Stimulated activated naive CD4-positive, alpha-beta T cell (primary cell): Measurements from ENCODE around the gene RPS6KC1.
"Not testable (repeated sequence)": the region's sequence is repeated elsewhere in the genome, so short reads cannot be mapped to it uniquely, and the experiment has no call there.

ENCODE experiments used
- DNase-seq, 6 experiments: peaks; one replicate each; lab custom pipeline; 2025; lab: John Stamatoyannopoulos, UW

Gene RPS6KC1

DNA sequence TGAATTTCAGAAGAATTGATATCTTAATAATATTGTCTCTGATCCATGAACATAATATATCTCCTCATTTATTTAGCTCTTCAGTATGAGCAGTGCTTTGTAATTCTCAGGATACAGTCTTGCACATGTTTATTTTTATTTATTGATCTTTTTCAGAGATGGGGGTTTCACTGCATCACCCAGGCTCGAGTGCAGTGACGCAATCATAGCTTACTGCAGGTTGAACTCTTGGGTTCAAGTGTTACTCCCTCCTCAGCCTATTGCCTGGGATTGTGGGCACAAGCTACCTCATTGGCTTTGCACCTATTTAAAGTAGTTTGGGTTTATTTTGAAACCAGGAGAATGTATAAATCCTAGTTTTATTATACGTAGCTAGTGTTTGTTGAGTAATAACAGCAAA, 4.7 kb downstream of the RPS6KC1 start:
- DNase-seq = no peak

DNA sequence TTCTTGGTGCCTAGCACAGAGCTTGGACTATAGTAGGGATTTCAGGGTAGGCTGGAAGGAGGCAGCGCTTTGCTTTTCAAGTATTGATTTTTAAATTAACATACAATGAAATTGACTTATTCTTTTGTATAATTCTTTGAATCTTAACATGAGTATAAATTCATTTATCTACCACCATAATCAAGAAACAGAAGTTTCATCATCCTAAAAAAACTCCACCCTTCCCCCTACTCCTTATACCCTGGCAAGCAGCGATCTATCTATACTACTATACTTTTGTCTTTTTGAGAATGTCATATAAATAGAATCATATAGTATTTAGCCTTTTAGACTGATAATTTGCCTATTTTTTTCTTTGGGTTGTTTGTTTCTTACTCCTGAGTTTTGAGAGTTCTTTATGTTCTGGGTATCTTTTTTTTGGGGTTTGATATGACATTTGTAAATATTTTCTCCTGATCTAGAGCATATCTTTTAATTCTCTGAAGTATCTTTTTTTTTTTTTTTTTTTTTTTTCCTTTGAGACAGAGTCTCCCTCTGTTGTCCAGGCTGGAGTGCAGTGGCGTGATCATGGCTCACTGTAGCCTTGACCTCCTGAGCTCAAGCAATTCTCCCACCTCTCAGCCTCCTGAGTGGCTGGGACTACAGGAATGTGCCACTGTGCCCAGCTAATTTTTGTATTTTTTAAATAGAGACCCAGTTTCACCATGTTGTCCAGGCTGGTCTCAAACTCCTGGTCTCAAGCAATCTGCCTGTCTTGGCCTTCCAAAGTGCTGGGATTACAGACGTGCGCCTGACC, 6.4 kb downstream of the RPS6KC1 start:
- no peak for DNase-seq

DNA sequence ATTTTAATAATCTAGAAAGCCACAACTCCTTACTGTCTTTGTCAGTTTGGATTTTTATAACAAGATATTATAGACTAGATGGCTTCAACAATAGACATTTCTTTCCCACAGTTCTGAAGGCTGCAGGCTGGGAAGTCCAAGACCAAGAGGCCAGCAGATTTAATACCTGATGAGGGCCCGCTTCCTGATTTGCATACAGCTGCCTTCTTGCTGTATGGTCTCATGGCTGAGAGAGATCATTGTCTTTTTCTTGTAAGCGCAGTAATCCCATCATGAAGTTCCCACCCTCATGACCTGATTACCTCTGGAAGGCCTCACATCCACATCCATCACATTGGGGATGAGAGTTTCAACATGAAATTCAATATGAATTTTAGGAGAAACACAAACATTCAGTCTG, 9.8 kb downstream of the RPS6KC1 start:
- DNase-seq = no peak

DNA sequence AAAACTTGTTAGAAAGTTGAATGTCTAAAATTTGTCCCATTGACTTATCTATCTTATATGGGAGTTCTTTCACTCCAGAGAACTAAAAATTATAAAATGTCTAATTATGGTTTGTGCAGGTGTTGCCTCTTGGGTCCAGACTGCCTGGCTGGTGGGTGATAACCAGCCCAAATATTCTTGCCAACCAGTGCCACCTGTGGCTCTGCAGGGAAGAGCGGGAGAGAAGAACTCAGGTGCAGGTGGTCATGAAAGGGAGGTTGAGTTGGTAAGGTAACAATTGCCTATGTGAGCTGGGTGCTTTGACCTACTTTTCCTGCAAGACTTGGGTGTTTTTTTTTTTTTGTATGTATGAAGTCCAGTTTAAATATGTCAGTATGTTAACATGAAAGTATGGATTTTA, 10.2 kb downstream of the RPS6KC1 start:
- DNase-seq = no peak

DNA sequence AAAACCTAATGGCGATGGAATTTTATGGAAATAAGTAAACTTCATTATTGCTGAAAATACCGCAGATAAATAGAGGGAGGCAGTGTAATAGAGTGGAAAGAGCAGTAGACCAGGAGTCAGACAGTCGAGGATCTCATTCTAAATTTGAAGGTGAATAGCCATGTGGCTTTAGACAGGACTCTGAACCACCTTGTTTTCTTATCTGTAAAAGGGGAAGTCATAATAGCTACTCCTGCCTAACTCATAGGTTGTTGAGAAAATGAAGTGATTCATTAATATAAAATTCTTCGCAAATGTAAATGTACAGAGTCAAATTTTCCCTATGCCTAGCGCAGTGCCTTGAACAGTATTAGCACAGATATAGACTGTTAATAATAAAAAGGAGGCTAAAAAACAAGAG, 14.8 kb downstream of the RPS6KC1 start:
- no peak for DNase-seq

DNA sequence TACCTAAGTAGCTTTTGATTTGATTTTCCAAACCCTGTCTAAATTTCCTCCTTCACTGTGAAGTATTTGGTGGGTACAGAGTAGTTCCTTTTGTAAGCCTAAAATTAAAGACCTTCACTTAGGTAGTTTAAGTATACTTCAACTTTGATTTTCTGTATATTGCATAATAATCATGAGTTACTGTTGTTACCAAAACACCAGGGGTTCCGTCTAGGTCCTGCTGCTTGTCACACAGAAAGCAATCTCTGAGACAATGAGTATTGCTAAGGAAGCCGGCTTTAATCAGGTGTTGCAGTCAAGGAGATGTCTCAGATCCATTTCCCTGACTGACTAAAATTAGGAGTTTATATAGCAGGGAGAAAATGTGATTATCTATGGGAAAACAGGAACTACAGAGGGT, 15.3 kb downstream of the RPS6KC1 start:
- DNase-seq = no peak

DNA sequence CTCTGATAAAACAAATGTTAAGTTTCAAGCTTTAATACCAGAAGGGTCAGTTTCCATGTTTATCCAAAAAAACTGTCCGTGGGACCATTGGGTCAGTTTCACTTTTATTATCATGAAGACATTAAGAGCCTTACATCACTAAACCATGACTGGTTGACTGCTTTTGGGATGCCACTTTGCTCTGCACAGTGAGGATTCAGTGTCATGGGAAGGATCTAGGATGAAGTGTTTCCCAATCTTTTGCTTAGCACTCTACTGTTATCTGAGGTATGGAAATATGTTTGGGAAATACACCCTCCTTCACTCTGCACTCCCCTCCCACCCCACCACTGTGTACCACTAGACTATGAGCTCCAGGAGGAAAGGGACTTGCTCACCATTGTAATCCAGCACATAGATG, 16.3 kb downstream of the RPS6KC1 start:
- DNase-seq = no peak

DNA sequence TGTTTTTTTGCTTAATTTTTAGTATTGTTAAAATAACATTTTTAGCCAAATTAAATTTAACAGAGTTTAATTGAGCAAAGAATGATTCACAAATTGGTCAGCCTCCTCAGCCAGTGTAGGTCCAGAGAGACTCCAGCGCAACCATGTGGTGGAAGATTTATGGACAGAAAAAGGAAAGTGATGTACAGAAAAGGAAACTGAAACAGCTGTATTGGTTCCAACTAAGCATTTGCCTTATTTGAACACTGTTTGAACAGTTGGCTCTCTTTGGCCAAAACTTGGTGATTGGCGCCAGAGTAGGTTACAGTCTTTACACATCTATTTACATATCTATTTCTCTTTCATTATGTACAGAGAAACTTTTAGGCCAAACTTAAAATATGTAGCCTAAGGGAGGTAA, 19.4 kb downstream of the RPS6KC1 start:
- DNase-seq = no peak

DNA sequence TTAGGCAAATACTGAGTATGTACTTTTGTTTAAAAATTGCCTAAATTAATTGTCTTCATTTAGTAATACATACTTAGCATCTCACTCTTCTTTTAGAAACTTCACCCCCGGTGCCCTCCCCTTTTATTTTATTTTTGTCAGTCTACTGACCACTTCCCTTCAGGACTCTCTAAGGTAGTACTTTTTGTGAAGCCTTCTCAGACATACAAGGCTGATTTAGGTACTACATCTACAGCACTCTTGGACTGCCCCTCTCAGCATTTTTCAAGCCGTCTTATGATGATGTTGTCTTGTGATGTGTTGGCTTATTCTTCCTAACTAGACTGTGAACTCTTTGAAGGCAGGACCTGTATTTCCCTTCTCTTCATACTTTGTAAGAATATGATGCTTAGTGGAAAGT, 24.7 kb downstream of the RPS6KC1 start:
- DNase-seq = no peak

DNA sequence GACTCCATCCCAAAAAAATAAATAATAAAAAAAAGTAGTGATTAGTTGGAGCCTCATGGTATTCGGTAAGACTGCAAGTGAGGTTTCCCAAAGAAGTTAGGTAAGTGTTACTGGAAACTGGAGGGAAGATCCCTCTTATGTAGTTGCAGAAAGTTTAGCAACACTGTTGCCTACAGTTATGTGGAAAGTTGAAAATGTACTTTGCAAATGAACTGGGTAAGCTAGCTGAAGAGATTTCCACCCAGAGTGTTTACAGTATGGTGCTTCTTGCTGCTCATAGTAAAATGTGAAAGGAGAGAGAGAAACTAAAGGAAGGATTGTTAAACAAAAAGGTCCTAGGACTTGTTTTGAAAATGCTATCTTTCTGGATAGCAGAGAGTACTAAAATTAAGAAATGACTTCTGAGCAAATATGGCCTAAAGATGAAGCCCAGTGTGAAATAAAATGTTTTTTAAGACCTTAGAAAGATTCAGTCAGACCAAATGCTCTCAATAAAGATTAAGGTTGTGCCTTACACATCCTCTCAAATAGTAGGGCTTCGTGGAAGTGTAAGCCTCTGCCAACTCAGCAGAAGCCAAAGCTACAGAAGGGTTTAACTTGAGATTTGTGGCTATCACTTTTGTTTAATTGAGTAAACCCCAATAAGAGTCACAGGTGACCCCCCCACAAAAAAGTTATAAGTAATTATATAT, 31.5 kb downstream of the RPS6KC1 start:
- DNase-seq = no peak

DNA sequence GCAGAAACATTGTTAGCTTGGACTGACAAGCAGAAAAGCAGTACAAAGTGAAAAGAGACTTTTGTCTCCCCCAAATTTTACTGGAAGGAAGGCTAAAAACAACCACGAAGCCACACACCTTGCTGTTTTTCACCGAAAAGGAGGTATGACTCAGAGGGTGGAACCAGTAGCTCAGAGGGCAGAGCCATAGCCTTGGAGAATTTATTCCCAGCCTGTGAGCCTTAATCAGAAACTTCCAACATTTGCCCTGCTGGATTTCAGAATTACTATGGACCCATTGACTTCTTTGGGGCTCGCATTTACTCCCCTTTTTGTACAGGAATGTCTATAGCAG, 32.0 kb downstream of the RPS6KC1 start:
- DNase-seq = no peak

DNA sequence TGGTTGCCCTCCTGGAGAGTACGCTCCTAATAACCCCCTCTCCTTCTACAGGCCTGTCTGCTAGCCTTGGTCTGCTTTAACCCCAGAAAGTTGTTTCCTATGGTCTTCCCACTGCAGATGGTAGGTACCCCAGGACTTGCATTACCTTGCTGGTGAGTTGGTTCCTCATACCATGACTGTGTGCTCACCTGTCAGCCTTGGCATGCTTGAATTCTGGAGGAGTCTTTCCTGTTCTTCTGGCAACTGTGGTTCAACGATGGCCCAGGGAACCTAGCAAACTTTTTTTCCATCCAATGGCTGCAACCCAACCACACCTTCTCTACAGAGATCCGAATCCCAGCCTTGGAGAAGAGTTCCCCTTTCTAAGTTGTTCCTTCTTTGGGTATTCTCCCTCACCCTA, 36.9 kb downstream of the RPS6KC1 start:
- DNase-seq = no peak

DNA sequence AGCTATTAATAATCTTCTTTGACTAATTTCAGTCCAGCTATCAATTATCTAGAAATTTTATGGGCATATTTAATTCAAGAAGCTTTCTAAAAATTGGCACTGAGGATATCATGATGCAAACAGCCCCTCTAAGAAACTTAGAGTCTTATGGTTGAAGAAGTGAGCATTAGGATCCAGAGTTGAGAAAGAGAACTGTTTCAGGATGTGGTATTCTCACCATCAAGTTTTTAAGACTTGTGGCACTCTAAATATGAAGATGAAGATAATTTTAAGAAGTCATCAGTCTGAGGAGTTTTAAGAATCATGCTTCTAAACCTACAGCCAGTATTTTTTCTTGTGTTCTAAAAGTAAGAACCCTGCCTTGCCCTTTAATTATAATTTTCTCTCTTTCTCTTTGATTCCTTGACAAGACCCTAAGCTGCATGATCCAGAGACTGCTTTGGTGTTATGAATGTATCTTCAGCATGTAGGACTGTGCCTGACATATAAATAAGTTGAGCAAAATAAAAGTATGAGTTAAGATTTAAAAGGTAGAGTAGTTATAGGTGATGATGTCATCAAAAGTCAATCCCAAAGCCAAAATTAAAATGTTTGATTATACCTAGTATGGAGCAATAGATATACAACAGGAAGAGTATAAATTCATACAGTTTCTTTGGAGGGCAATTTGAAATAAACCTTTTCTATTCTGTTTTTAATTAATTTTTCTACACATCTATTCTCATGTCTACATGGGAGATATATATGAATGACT, 39.1 kb downstream of the RPS6KC1 start:
- no peak for DNase-seq

DNA sequence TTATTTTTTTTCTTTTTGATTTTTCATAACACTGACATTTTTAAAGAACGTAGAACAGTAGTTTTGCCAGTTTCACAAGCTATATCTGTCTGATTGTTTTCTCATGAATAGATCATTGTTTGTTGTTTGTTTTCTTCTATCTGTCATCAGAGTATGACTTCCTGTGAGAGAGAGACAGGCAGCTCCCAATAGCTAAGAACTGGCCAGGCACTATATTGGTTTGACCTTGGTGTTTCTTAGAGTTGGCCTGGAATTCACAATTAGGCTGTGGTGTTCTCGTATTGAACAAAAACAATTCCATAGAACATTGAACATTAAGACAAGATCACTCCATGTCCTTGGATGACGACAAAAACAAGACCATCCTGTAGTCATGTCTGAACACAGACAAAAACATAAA, 43.4 kb downstream of the RPS6KC1 start:
- no peak for DNase-seq

DNA sequence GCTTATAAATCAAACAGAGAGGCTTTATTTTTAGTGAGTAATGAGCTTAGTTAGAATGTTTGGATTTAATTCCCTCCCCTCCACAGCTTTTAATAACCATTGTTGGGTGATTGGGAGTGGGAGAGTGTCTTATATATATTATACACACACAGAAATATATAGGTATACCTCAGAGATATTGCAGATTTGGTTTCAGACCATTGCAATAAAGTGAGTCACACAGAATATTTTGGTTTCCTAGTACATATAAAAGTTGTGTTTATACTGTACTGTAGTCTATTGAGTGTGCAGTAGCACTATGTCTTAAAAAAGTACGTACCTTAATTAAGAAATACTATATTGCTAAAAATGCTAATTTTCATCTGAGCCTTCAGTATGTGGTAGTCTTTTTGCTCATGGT, 44.4 kb downstream of the RPS6KC1 start:
- no peak for DNase-seq

DNA sequence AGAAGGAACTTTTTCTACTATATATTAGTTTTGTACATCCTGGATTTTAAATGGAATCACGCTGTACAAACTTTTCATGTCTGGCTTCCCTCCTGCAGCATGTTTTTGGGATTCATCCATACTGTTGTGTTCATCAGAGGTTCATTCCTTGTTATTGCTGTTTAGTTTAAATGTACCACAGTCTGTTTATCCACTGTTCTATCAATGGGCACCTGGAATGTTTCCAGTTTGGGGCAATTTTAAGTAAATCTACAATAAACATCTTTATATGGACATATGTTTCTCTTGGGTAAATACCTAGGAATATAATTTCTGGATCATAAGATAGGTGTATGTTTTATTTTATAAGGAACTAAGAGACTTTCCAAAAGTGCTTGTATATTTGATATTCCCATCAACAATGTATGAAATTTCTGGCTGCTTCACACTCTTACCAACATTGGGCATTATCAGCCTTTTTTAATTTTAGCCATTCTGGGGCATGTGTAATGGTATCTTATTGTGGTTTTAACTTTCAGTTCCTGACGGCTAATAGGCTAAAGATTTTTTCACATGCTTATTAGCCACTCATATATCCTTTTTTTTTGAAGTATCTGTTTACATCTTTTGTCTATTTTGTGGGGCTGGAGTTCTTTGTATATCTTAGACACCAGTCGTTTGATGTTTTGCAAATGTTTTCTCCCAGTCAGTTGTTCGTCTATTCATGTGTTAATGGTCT, 48.8 kb downstream of the RPS6KC1 start:
- DNase-seq = no peak

DNA sequence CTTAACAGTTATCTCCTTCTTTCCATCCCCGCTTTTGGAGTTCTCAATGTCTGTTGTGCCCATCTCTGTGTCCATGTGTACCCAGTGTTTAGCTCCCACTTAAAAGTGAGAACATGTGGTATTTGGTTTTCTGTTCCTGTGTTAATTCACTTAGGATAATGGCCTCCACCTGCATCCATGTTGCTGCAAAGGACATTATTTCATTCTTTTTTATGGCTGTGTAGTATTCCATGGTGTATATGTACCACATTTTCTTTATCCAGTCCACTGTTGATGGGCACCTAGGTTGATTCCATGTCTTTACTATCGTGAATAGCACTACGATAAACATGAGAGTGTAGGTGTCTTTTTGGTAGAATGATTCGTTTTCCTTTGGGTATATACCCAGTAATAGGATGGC, 49.5 kb downstream of the RPS6KC1 start:
- not testable (repeated sequence) for DNase-seq

DNA sequence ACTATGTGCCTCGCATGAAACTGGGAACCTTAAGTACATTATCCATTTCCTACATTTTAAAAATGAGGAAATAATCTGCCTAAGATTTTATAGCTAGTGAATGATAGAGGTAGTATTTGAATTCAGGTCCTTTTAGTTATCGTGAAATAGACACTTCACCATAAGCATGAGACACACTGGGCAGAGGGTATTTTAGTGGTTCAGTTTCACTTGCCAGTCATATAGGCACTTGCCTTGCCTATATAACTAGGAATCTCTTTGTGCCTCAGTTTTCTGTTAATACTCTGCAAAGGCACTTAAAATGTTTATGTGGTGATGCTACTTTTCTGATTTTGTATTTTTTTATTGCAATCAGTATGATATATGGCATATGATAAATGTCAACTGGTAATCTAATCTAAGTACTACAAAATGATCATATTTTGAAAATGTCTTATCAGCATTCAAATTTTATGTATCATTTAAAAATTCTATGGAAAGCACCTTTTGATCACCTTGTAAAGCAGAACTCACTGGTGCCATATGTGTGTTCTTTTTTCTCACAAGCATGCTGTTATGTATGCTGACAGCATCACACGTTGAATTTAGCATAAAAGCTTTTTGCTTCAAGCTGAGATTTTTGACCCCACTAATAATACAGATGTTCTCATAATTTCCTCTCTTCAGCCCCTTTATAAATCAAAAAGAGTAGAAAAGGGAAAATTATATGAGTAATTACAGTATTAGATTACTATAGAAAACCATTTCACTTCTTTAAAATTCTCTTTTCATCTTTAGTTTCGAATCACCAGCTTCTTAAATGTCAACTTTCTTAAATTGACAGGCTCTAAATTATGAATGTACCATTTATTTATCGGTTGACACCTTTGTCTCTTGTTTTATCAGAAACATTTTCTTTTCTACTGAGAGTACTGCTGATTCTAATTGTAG, 52.6 kb downstream of the RPS6KC1 start:
- no peak for DNase-seq

DNA sequence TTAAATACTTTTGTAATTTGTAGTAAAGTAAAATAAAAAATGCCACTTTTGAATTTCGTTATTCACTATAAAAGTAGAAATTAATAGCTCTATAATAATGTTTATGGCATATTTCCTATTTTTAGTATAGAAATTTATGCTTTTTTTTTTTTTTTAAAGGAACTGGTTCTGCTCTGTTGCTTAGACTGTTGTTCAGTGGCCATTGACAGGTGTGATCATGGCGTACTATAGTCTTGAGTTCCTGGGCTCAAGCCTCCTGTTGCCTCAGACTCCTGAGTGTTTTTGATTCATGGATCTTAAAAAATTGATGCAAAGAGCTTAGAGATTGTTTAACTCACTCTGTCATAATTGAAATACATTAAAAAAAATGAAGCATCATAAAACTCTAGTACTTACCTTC, 53.6 kb downstream of the RPS6KC1 start:
- DNase-seq = no peak

DNA sequence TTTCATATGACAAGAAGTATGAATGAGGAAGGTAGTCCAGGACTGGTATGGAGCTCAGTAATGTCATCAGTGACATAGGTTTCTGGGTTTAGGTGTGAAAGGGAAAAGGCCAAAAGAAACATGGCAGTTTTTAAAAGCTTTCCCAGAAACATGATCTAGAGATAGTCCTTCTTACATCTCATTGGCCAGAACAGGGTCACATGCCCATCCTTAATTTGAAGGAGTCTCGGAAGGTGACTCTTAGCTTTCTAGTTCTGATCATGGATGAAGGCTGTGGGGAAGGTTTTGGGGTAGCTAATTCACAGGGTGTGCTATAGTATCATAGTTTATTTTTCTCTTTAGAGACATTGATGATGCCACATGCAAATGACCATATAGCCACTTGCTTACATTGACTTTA, 55.3 kb downstream of the RPS6KC1 start:
- no peak for DNase-seq

DNA sequence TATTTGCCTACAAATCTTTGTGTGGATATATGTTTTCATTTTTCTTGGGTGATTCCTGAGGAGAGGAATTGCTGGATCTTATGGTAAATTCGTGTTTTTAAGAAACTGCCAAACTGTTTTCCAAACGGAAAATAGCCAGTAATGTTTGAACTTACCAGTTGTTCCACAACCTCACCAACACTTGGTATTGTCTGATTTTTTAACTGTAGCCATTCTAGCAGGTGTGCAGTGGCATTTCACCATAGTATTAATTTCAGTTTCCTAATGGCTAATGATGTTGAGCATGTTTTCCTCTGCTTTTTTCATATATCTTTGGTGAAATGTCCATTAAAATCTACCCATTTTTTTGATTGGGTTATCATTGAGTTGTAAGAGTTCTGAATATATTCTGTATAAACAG, 56.6 kb downstream of the RPS6KC1 start:
- no peak for DNase-seq
